ENCODE results near the gene FGD5. TPM values are rescaled to one million over a fixed set of nuclear protein-coding genes. Genes with fewer than 3 reads are reported as not detected.

FGD5 gene
- total and polyA plus RNA-seq, 9 of the 15 experiments (the other 6 are each of a cell fraction or from before 2014, with no cell fraction given) = 0.18 TPM; not detected in 8

DNA sequence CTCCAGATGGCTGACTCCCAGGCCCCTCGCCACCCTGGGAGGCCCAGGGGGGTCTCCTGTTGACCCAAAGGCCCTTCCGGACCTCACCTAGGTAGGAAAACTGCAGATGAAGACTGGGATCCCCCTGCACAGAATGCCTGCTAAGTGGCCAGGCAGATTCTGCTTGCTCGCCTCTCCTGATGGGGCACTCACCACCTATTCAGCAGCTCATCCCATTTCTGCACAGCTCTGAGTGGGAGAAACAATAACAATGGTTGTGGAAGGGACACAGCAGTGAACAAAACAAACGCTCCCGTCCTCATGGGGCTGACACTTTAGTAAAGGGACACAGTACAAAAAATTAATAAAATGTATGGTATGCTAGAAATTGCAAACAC lies 24.9 kb upstream of the FGD5 start (continued):
- TF ChIP-seq, protein P1, sequence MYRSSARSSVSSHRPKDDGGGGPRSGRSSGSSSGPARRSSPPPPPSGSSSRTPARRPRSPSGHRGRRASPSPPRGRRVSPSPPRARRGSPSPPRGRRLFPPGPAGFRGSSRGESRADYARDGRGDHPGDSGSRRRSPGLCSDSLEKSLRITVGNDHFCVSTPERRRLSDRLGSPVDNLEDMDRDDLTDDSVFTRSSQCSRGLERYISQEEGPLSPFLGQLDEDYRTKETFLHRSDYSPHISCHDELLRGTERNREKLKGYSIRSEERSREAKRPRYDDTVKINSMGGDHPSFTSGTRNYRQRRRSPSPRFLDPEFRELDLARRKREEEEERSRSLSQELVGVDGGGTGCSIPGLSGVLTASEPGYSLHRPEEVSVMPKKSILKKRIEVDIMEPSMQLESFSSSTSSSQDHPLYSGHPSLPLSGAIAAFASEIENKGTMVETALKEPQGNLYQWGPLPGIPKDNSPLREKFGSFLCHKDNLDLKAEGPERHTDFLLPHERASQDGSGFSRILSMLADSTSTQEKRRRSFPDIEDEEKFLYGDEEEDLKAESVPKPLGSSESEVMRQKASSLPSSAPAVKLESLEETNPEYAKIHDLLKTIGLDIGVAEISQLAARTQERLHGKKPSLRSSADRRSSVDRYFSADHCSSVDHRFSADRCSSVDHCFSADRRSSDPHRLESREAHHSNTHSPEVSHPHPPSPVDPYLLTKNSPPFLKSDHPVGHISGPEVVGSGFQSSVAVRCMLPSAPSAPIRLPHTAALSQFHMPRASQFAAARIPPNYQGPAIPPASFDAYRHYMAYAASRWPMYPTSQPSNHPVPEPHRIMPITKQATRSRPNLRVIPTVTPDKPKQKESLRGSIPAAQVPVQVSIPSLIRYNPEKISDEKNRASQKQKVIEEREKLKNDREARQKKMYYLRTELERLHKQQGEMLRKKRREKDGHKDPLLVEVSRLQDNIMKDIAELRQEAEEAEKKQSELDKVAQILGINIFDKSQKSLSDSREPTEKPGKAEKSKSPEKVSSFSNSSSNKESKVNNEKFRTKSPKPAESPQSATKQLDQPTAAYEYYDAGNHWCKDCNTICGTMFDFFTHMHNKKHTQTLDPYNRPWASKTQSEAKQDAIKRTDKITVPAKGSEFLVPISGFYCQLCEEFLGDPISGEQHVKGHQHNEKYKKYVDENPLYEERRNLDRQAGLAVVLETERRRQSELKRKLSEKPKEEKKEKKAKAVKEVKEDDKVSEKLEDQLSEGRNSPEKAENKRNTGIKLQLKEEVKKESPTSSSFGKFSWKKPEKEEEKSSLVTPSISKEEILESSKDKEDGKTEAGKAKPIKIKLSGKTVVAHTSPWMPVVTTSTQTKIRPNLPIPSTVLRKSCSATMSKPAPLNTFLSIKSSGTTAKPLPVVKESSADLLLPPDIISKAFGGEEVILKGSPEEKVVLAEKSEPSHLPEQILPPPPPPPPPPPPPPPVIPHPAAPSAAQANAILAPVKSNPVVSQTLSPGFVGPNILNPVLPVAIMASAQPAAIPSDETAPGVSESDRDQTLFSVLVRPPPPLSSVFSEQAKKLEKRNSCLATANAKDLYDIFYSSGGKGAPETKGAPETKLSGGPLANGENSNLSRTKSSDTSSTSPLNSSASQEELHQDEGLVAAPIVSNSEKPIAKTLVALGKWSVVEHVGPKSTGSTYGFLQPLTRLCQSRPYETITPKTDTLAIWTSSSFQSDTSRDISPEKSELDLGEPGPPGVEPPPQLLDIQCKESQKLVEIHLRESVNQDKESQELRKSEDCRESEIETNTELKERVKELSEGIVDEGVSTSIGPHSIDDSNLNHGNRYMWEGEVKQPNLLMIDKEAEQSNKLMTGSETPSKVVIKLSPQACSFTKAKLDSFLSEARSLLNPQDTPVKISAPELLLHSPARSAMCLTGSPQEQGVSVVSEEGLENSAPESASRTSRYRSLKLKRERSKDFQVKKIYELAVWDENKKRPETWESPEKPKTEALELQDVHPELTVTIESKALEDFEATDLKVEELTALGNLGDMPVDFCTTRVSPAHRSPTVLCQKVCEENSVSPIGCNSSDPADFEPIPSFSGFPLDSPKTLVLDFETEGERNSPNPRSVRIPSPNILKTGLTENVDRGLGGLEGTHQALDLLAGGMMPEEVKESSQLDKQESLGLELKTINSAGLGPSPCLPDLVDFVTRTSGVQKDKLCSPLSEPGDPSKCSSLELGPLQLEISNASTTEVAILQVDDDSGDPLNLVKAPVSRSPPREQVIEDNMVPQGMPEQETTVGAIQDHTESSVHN (IDR thresholded peaks at IDR 0.05; ENCODE audit: borderline replicate concordance in 1 of 2, low read depth in 1 of 2) = no peak
- TF ChIP-seq ZBTB8A (IDR thresholded peaks at IDR 0.05; ENCODE audit: partially characterized antibody) (no peak), PREB (CRISPR knock-in tag; IDR thresholded peaks at IDR 0.05) (no peak)

Data from K562 (cell line).